Tibial nerve (tissue), 4 donors: ENCODE measurements around the gene ATP13A5.

ENCODE experiments used
- EP300 ChIP-seq, 2 donors: sonication (generic); formaldehyde crosslinking; IDR thresholded peaks; one replicate each; pipeline ENCODE4 v1.6.1; 2017; ENCODE audit warnings: antibody characterized with exemption in 2 of 2, mild to moderate bottlenecking in 1 of 2
- POLR2A ChIP-seq, 2 donors: fragments of 450-650 bp; IDR thresholded peaks; one replicate each; pipeline ENCODE4 v1.6.1; 2017; ENCODE audit warnings: antibody characterized with exemption in 2 of 2, mild to moderate bottlenecking in 2 of 2, moderate library complexity in 2 of 2
- TF ChIP-seq, protein P1 (sequence below), 5 experiments: fragments of 200-600 bp in 3 of 5; fragments of 450-650 bp in 2 of 5; sonication (generic) in 3 of 5; IDR thresholded peaks; one replicate each; pipeline ENCODE4 v1.5.1; 2016 to 2019; ENCODE audit warnings: antibody characterized with exemption in 5 of 5, mild to moderate bottlenecking in 3 of 5, moderate library complexity in 2 of 5

- TF ChIP-seq, protein P1, sequence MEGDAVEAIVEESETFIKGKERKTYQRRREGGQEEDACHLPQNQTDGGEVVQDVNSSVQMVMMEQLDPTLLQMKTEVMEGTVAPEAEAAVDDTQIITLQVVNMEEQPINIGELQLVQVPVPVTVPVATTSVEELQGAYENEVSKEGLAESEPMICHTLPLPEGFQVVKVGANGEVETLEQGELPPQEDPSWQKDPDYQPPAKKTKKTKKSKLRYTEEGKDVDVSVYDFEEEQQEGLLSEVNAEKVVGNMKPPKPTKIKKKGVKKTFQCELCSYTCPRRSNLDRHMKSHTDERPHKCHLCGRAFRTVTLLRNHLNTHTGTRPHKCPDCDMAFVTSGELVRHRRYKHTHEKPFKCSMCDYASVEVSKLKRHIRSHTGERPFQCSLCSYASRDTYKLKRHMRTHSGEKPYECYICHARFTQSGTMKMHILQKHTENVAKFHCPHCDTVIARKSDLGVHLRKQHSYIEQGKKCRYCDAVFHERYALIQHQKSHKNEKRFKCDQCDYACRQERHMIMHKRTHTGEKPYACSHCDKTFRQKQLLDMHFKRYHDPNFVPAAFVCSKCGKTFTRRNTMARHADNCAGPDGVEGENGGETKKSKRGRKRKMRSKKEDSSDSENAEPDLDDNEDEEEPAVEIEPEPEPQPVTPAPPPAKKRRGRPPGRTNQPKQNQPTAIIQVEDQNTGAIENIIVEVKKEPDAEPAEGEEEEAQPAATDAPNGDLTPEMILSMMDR (IDR thresholded peaks at IDR 0.05): no peak
- TF ChIP-seq EP300 (IDR thresholded peaks at IDR 0.05): no peak
- no peak for TF ChIP-seq POLR2A (IDR thresholded peaks at IDR 0.05)
Measured at GRCh38 chr3:193240436-193240849, 138.1 kb downstream of the ATP13A5 start.
